Panc1 (cell line): ENCODE results near the gene COL28A1. TPM values are rescaled to one million over a fixed set of nuclear protein-coding genes. Genes with fewer than 3 reads are reported as not detected.

Source experiments
- ATAC-seq: fragments of 200-7000 bp; cut with Tn5 transposase; 2 replicates; pipeline ENCODE4 v1.9.1; 2020; ENCODE audit warnings: mild to moderate bottlenecking, moderate library complexity
- BruUV-seq: library from RNA; stranded (reverse); fragments of 400-500 nt; replicated peaks from 2 replicates; lab custom pipeline; 2021; lab: Mats Ljungman, UMichigan
- CTCF ChIA-PET: fragments of 300-600 bp; sonication (Branson Sonifier 250); formaldehyde crosslinking; loops from one replicate; lab custom pipeline; 2022; ENCODE audit warnings: antibody characterized with exemption; lab: Charles Lee
- POLR2A ChIA-PET: fragments of 300-600 bp; sonication (Branson Sonifier 250); formaldehyde crosslinking; loops from one replicate; lab custom pipeline; 2022; ENCODE audit warnings: antibody characterized with exemption; lab: Charles Lee
- DNase-seq: peaks from one replicate; pipeline ENCODE4 v3.0.0-alpha.2; 2010; ENCODE audit warnings: low read depth, low spot score
- H3K27ac ChIP-seq: 2 replicates; pipeline ENCODE4 v1.5.1; 2011; ENCODE audit warnings: mild to moderate bottlenecking, low read length, inconsistent platforms
- H3K27me3 ChIP-seq: fragments of 200-500 bp; sonication (Bioruptor generic); 2 replicates; pipeline ENCODE4 v1.6.0; 2014; ENCODE audit warnings: low read length, inconsistent platforms; ENCODE audit not compliant: control insufficient read depth, insufficient read depth
- H3K36me3 ChIP-seq: fragments of 200-500 bp; sonication (Bioruptor generic); 2 replicates; pipeline ENCODE4 v1.5.1; 2014; ENCODE audit warnings: inconsistent platforms, mild to moderate bottlenecking, low read length, moderate library complexity; ENCODE audit not compliant: control insufficient read depth, insufficient read depth
- H3K4me1 ChIP-seq: 2 replicates; pipeline ENCODE4 v1.5.1; 2011; ENCODE audit warnings: inconsistent platforms, mild to moderate bottlenecking, low read length, moderate library complexity; ENCODE audit not compliant: control insufficient read depth, insufficient read depth
- H3K4me3 ChIP-seq, 2 experiments: 2 replicates each; pipeline ENCODE4 v1.5.1; 2011 to 2012; ENCODE audit warnings: low read depth in 2 of 2, low read length in 2 of 2, mild to moderate bottlenecking in 2 of 2, inconsistent platforms in 1 of 2, moderate library complexity in 1 of 2
- H3K9me3 ChIP-seq: fragments of 200-500 bp; sonication (Bioruptor generic); 2 replicates; pipeline ENCODE4 v1.5.1; 2014; ENCODE audit warnings: low read depth, mild to moderate bottlenecking, inconsistent platforms, low read length, moderate library complexity; ENCODE audit not compliant: control insufficient read depth, insufficient read depth
- POLR2AphosphoS5 ChIP-seq: IDR thresholded peaks from 2 replicates; pipeline ENCODE4 v1.6.1; 2012; ENCODE audit warnings: mild to moderate bottlenecking, low read depth, low read length, moderate library complexity
- SIN3A ChIP-seq: IDR thresholded peaks from 2 replicates; pipeline ENCODE4 v1.6.1; 2012; ENCODE audit warnings: low read depth, mild to moderate bottlenecking, low read length, moderate library complexity, borderline replicate concordance; ENCODE audit not compliant: insufficient read depth
- TCF7L2 ChIP-seq: IDR thresholded peaks from 2 replicates; pipeline ENCODE4 v1.6.1; 2011; ENCODE audit warnings: mild to moderate bottlenecking, low read depth, low read length, inconsistent platforms
- in situ Hi-C: cut with HindIII; loops from 2 replicates; pipeline ENCODE4 v1.10.0; 2016; ENCODE audit warnings: low sequenced_read_pairs, low pct_unique_long_range_greater_than_20kb
- intact Hi-C: fragments of 100-400 bp; cut with micrococcal nuclease; formaldehyde crosslinking; loops from one replicate; pipeline ENCODE4 v1.10.0; 2022; ENCODE audit not compliant: unreplicated experiment
- total RNA-seq: library from RNA; stranded (reverse); gene quantifications from one replicate; pipeline ENCODE4 v1.2.1, GENCODE V29; 2021; ENCODE audit not compliant: unreplicated experiment
- TF ChIP-seq, protein P1 (sequence below): fragments of 450-650 bp; IDR thresholded peaks from 2 replicates; pipeline ENCODE4 v1.5.1; 2017; ENCODE audit warnings: mild to moderate bottlenecking
- TF ChIP-seq, protein P2 (sequence below), 2 experiments: IDR thresholded peaks; 2 replicates each; pipeline ENCODE4 v1.6.1; 2011 to 2012; ENCODE audit warnings: low read depth in 2 of 2, control low read depth in 1 of 2, low read length in 1 of 2, mild to moderate bottlenecking in 1 of 2, moderate library complexity in 1 of 2; ENCODE audit not compliant: insufficient read depth in 1 of 2

COL28A1 gene
- total RNA-seq, 1 experiment from 2014 or later = not detected

- CTCF ChIA-PET = no interaction called here
- DNase-seq (no peak), ATAC-seq (no peak)
- TF ChIP-seq, protein P1, sequence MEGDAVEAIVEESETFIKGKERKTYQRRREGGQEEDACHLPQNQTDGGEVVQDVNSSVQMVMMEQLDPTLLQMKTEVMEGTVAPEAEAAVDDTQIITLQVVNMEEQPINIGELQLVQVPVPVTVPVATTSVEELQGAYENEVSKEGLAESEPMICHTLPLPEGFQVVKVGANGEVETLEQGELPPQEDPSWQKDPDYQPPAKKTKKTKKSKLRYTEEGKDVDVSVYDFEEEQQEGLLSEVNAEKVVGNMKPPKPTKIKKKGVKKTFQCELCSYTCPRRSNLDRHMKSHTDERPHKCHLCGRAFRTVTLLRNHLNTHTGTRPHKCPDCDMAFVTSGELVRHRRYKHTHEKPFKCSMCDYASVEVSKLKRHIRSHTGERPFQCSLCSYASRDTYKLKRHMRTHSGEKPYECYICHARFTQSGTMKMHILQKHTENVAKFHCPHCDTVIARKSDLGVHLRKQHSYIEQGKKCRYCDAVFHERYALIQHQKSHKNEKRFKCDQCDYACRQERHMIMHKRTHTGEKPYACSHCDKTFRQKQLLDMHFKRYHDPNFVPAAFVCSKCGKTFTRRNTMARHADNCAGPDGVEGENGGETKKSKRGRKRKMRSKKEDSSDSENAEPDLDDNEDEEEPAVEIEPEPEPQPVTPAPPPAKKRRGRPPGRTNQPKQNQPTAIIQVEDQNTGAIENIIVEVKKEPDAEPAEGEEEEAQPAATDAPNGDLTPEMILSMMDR = no peak
- TF ChIP-seq, protein P2, sequence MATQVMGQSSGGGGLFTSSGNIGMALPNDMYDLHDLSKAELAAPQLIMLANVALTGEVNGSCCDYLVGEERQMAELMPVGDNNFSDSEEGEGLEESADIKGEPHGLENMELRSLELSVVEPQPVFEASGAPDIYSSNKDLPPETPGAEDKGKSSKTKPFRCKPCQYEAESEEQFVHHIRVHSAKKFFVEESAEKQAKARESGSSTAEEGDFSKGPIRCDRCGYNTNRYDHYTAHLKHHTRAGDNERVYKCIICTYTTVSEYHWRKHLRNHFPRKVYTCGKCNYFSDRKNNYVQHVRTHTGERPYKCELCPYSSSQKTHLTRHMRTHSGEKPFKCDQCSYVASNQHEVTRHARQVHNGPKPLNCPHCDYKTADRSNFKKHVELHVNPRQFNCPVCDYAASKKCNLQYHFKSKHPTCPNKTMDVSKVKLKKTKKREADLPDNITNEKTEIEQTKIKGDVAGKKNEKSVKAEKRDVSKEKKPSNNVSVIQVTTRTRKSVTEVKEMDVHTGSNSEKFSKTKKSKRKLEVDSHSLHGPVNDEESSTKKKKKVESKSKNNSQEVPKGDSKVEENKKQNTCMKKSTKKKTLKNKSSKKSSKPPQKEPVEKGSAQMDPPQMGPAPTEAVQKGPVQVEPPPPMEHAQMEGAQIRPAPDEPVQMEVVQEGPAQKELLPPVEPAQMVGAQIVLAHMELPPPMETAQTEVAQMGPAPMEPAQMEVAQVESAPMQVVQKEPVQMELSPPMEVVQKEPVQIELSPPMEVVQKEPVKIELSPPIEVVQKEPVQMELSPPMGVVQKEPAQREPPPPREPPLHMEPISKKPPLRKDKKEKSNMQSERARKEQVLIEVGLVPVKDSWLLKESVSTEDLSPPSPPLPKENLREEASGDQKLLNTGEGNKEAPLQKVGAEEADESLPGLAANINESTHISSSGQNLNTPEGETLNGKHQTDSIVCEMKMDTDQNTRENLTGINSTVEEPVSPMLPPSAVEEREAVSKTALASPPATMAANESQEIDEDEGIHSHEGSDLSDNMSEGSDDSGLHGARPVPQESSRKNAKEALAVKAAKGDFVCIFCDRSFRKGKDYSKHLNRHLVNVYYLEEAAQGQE (IDR thresholded peaks at IDR 0.05; ENCODE audit: insufficient read depth in 1 of 2, low read depth in 2 of 2, low read length in 1 of 2) = no peak
- TF ChIP-seq TCF7L2 (no peak), POLR2AphosphoS5 (no peak), SIN3A (no peak)
- intact Hi-C loops (no loop called here), in situ Hi-C loops (no loop called here)
- POLR2A ChIA-PET = no interaction called here
- no peak overlapping the region for H3K27ac ChIP-seq
- no peaks in the 10 kb centered on the region for H3K36me3 ChIP-seq
- H3K4me1 ChIP-seq = no peaks in the 10 kb centered on the region
- no peaks in the 10 kb centered on the region for H3K9me3 ChIP-seq
- no peak overlapping the region for H3K4me3 ChIP-seq
- H3K27me3 ChIP-seq = peaks cover 2% of the 10 kb centered on the region
- no TSS peak for BruUV-seq
These were observed 24.9 kb downstream of the COL28A1 start for GRCh38 chr7:7510794-7511193.

DNA sequence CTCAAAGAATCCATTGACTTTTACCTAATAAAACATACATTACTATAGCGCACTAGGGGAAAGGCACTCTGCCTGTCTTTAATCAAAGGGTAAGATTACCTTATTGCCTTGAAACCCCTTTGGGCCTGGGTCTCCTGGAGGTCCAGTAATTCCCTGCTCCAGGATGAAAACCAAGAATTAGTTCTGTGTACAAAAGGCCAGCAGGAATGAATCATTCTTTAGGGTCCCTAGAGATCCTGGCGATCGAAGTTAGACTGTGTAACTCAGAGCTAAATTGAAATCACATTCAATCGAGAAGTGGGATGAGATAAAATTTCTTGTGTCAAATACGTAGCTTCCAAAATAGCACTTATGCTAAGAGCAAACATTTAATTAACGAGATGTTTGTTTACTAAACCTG, 29.8 kb downstream of the COL28A1 start:
- Histone ChIP-seq H3K9me3 (no peaks in the 10 kb centered on the region), H3K36me3 (no peaks in the 10 kb centered on the region), H3K27ac (no peak overlapping the region), H3K27me3 (no peaks in the 10 kb centered on the region), H3K4me1 (no peaks in the 10 kb centered on the region), H3K4me3 (no peak overlapping the region)
- DNase-seq = no peak
- no peak for TF ChIP-seq TCF7L2
- no peak for TF ChIP-seq SIN3A
- TF ChIP-seq POLR2AphosphoS5 = no peak
- TF ChIP-seq, protein P1 = no peak
- TF ChIP-seq, protein P2 (IDR thresholded peaks at IDR 0.05; ENCODE audit: insufficient read depth in 1 of 2, low read depth in 2 of 2, low read length in 1 of 2) = no peak
- BruUV-seq = no TSS peak
- in situ Hi-C loops (no loop called here), intact Hi-C loops (no loop called here)
- ChIA-PET POLR2A (no interaction called here), CTCF (no interaction called here)
- no peak for ATAC-seq
